Stomach (tissue), 4 donors: ENCODE results near the gene NME8.

Experiments
- EP300 ChIP-seq: sonication (generic); formaldehyde crosslinking; IDR thresholded peaks from one replicate; pipeline ENCODE4 v1.6.1; 2017; ENCODE audit warnings: antibody characterized with exemption
- POLR2A ChIP-seq, 4 donors: fragments of 450-650 bp; IDR thresholded peaks; one replicate each; pipeline ENCODE4 v1.6.1; 2016; ENCODE audit warnings: antibody characterized with exemption in 4 of 4, control low read depth in 2 of 4, mild to moderate bottlenecking in 1 of 4, moderate library complexity in 1 of 4
- POLR2AphosphoS5 ChIP-seq, 3 donors: sonication (generic); formaldehyde crosslinking; IDR thresholded peaks; one replicate each; pipeline ENCODE4 v1.6.1; 2016; ENCODE audit warnings: antibody characterized with exemption in 3 of 3
- TF ChIP-seq, protein P1 (sequence below), 7 experiments: fragments of 450-650 bp in 4 of 7; fragments of 200-600 bp in 3 of 7; sonication (generic) in 3 of 7; IDR thresholded peaks; one replicate each; pipeline ENCODE4 v1.5.1; 2016 to 2019; ENCODE audit warnings: antibody characterized with exemption in 7 of 7, control low read depth in 2 of 7, mild to moderate bottlenecking in 1 of 7

DNA sequence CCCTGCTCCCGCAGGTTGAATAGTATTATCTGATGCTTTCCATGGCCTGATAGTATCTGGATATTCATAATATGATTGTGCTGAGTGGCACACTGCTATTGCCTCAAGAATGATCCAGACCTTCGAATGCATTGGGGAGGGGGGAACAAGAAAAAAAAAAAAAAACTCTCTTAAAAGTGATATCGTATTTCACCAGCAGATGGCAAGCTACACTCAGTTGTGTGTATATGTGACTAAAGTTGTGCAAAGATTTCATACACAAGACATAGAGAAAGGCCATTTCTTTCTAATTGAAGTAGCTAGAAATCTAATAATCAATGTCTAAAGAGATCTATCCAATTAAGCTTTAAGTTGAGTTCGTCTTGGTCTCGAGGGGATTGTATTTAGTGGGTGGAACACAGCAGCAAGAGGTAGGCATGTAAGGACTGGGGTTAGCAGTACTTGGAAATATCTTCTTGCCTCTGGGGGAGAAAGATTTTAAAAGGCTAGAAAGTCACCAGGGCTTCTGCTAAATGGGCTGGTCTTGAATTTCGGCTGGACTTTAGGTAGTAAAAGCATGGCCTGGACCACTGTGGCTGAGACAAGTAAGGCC is 52.9 kb downstream of the NME8 start:
- TF ChIP-seq, protein P1, sequence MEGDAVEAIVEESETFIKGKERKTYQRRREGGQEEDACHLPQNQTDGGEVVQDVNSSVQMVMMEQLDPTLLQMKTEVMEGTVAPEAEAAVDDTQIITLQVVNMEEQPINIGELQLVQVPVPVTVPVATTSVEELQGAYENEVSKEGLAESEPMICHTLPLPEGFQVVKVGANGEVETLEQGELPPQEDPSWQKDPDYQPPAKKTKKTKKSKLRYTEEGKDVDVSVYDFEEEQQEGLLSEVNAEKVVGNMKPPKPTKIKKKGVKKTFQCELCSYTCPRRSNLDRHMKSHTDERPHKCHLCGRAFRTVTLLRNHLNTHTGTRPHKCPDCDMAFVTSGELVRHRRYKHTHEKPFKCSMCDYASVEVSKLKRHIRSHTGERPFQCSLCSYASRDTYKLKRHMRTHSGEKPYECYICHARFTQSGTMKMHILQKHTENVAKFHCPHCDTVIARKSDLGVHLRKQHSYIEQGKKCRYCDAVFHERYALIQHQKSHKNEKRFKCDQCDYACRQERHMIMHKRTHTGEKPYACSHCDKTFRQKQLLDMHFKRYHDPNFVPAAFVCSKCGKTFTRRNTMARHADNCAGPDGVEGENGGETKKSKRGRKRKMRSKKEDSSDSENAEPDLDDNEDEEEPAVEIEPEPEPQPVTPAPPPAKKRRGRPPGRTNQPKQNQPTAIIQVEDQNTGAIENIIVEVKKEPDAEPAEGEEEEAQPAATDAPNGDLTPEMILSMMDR (IDR thresholded peaks at IDR 0.05): peak in 4 of 7 experiments; percentile 14 to 33 (median 24)
- no peak for TF ChIP-seq POLR2A (IDR thresholded peaks at IDR 0.05)
- no peak for TF ChIP-seq POLR2AphosphoS5 (IDR thresholded peaks at IDR 0.05)
- TF ChIP-seq EP300: no peak
